Lung (tissue), 12 donors: ENCODE data around the gene ZBED2. TPM values are rescaled to one million over a fixed set of nuclear protein-coding genes. Genes with fewer than 3 reads are reported as not detected.

Source experiments
- ATAC-seq: fragments of 200-7000 bp; cut with Tn5 transposase; one replicate; pipeline ENCODE4 v1.9.1; 2020; ENCODE audit warnings: moderate number of reproducible peaks; ENCODE audit not compliant: insufficient read depth, low FRiP score
- DNase-seq, 3 donors: peaks; one replicate each; pipeline ENCODE4 v3.0.0-alpha.2; 2013 to 2017
- H3K27ac ChIP-seq, 2 donors: one replicate each; pipeline ENCODE4 v1.5.1; 2013; ENCODE audit warnings: mild to moderate bottlenecking in 2 of 2, moderate library complexity in 2 of 2, control low read depth in 1 of 2, inconsistent platforms in 1 of 2, low read depth in 1 of 2, low read length in 1 of 2
- H3K27me3 ChIP-seq, 3 donors: one replicate each; pipeline ENCODE4 v1.5.1; 2013; ENCODE audit warnings: low read length in 2 of 3; ENCODE audit not compliant: control insufficient read depth in 3 of 3, insufficient read depth in 3 of 3
- H3K36me3 ChIP-seq, 4 donors: one replicate each; pipeline ENCODE4 v1.5.1; 2013; ENCODE audit warnings: low read length in 4 of 4, mild to moderate bottlenecking in 1 of 4, moderate library complexity in 1 of 4; ENCODE audit not compliant: control insufficient read depth in 4 of 4, insufficient read depth in 4 of 4
- H3K4me1 ChIP-seq, 5 donors: one replicate each; pipeline ENCODE4 v1.5.1; 2013; ENCODE audit warnings: low read length in 5 of 5, mild to moderate bottlenecking in 2 of 5, moderate library complexity in 1 of 5; ENCODE audit not compliant: control insufficient read depth in 5 of 5, insufficient read depth in 5 of 5
- H3K4me3 ChIP-seq: one replicate; pipeline ENCODE4 v1.5.1; 2013; ENCODE audit warnings: mild to moderate bottlenecking, control low read depth, moderate library complexity
- H3K9ac ChIP-seq, 2 donors: one replicate each; pipeline ENCODE4 v1.5.1; 2013; ENCODE audit warnings: low read length in 2 of 2, control low read depth in 1 of 2; ENCODE audit not compliant: insufficient read depth in 1 of 2
- H3K9me3 ChIP-seq, 4 donors: one replicate each; pipeline ENCODE4 v1.5.1; 2013; ENCODE audit warnings: low read length in 3 of 4, mild to moderate bottlenecking in 1 of 4, moderate library complexity in 1 of 4; ENCODE audit not compliant: control insufficient read depth in 4 of 4, insufficient read depth in 3 of 4
- CTCF ChIP-seq: IDR thresholded peaks from 2 replicates; pipeline ENCODE4 v1.5.1; 2012; ENCODE audit warnings: mild to moderate bottlenecking; ENCODE audit errors: control extremely low read depth, extremely low read depth
- whole genome bisulfite sequencing, 2 donors: extraction: QIAGEN DNeasy Blood & Tissue Kit; methylation state at CpG; one replicate each; pipeline ENCODE4 v1.1.7; 2013; 5-methylcytosine and 5-hydroxymethylcytosine counted together
- polyA plus RNA-seq, 2 donors: library from polyadenylated mRNA; stranded (reverse); fragments of 200-250 nt; gene quantifications; one replicate each; pipeline ENCODE4 v1.2.1, GENCODE V29; 2013
- total RNA-seq, 2 donors: library from RNA; depleted of rRNA in 1 of 2; stranded (reverse); fragments of >200 nt in 1 of 2; gene quantifications; one replicate each; pipeline ENCODE4 v1.2.1, GENCODE V29; 2014 to 2021
- donor health status: control.
- donor health status: control.
- donor health status: Bipolar disorder and iron deficiency.
- donor health status: healthy.
- donor health status: DM: yes; HTN: yes; CAD: no.

ZBED2 gene
- total and polyA plus RNA-seq, 4 donors = 0.60 to 9.5 (median 5.7) TPM

GRCh38 chr3:111607240-111607920, 12.2 kb upstream of the ZBED2 start:
- WGBS, 2 donors = 81 to 89% methylated on average over 3 of the region's 3 CpGs
- ATAC-seq = no peak
- H3K4me3 ChIP-seq = no peak overlapping the region
- no peak overlapping the region for H3K9ac ChIP-seq
- no peak overlapping the region for H3K27ac ChIP-seq
- H3K27me3 ChIP-seq = no peaks in the 10 kb centered on the region
- no peaks in the 10 kb centered on the region for H3K4me1 ChIP-seq
- no peaks in the 10 kb centered on the region for H3K36me3 ChIP-seq
- DNase-seq = no peak
- TF ChIP-seq CTCF = no peak
- no peaks in the 10 kb centered on the region for H3K9me3 ChIP-seq

DNA sequence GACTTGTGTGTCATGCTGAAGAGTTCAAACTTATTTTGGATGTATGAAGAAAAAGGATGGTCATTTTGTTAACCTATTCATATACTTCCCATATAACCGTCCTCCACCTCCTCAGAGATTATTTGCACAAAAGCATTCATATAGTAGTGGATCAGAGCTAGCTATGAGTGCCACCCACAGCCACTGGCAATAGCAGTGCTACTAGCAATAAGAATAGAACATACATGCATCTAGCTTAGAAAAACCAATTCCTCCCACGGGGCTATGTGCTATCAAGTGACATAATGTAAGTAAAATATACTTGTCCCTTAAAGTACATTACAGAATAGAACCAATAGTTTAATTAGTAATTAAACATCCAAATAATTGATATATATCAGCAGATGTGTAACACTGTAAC, 10.3 kb upstream of the ZBED2 start:
- no peak for DNase-seq
- 79 to 94% methylated on average over 2 of the region's 2 CpGs for WGBS, 2 donors
- no peak for ATAC-seq
- no peak overlapping the region for H3K9ac ChIP-seq
- no peaks in the 10 kb centered on the region for H3K9me3 ChIP-seq
- TF ChIP-seq CTCF = no peak
- H3K36me3 ChIP-seq = no peaks in the 10 kb centered on the region
- no peak overlapping the region for H3K27ac ChIP-seq
- no peak overlapping the region for H3K4me3 ChIP-seq
- H3K27me3 ChIP-seq = no peaks in the 10 kb centered on the region
- H3K4me1 ChIP-seq = no peaks in the 10 kb centered on the region

- DNase-seq = no peak
- no peak overlapping the region for H3K27ac ChIP-seq
- H3K9me3 ChIP-seq = no peaks in the 10 kb centered on the region
- H3K9ac ChIP-seq = no peak overlapping the region
- no peak for TF ChIP-seq CTCF
- ATAC-seq = no peak
- no peak overlapping the region for H3K4me3 ChIP-seq
- H3K4me1 ChIP-seq = no peaks in the 10 kb centered on the region
- H3K36me3 ChIP-seq = no peaks in the 10 kb centered on the region
- H3K27me3 ChIP-seq = no peaks in the 10 kb centered on the region
Observed at GRCh38 chr3:111605018-111605417, 9.9 kb upstream of the ZBED2 start.

- Histone ChIP-seq H3K4me1 (no peaks in the 10 kb centered on the region), H3K4me3 (no peak overlapping the region), H3K9ac (no peak overlapping the region), H3K36me3 (no peaks in the 10 kb centered on the region), H3K27me3 (no peaks in the 10 kb centered on the region), H3K9me3 (no peaks in the 10 kb centered on the region), H3K27ac (no peak overlapping the region)
- ATAC-seq = no peak
- DNase-seq = no peak
- TF ChIP-seq CTCF = no peak
- WGBS, 2 donors = 64 to 85% methylated on average over 2 of the region's 2 CpGs
Observed at GRCh38 chr3:111604119-111604518, 9.0 kb upstream of the ZBED2 start.
